Measurements from ENCODE around the gene MRC1. TPM values are rescaled to one million over a fixed set of nuclear protein-coding genes. Genes with fewer than 3 reads are reported as not detected.

MRC1 gene
- total and polyA plus RNA-seq, 10 of the 15 experiments (the other 5 are each of a cell fraction or from before 2014, with no cell fraction given), result 0.01 to 0.21 (median 0.03) TPM; not detected in 5

GRCh38 chr10:17872191-17873091 is 63.3 kb downstream of the MRC1 start:
- no peaks in the 10 kb centered on the region for H3K27me3 ChIP-seq (replicated peaks in 1 of 2; ENCODE audit: control insufficient read depth in 2 of 2, insufficient read depth in 2 of 2, low read length in 1 of 2)

More at GRCh38 chr10:17872191-17873091, 63.3 kb downstream of the MRC1 start:
- H4K20me1 ChIP-seq (ENCODE audit: control insufficient read depth, insufficient read depth), result no peaks in the 10 kb centered on the region
- no peak overlapping the region for H3K4me3 ChIP-seq
- 18% methylated on average over 8 of the region's 8 CpGs for WGBS (ENCODE audit: insufficient coverage, insufficient replicate concordance, low lambda C conversion rate, missing lambda C conversion rate)
- no peak overlapping the region for H3K9ac ChIP-seq (ENCODE audit: control insufficient read depth, insufficient read depth, low read length)
- intact Hi-C loops (cut with micrococcal nuclease; ENCODE audit: unreplicated experiment), result loop anchor here (1.0 to 10.0 kb wide), 6 partner anchors 25 to 550 kb away; partner anchors contain the start of gene MRC1
- no peaks in the 10 kb centered on the region for H3K9me3 ChIP-seq (replicated peaks; ENCODE audit: control insufficient read depth, insufficient read depth, low read length)
- ChIA-PET SMC1A (ENCODE audit: uncharacterized antibody, unreplicated experiment) (interaction anchor here (1.0 to 3.2 kb wide), 5 partner anchors 24 to 115 kb away, joined by 3 to 30 read pairs (median 5); no protein-coding TSS in a partner anchor), RAD21 (ENCODE audit: unreplicated experiment) (interaction anchor here (1.0 to 1.3 kb wide), 3 partner anchors 23 to 71 kb away, joined by 3 to 5 read pairs (median 4); no protein-coding TSS in a partner anchor), CTCF (interaction anchor here (0.6 to 2.9 kb wide), 8 partner anchors 21 to 440 kb away, joined by 3 to 17 read pairs (median 4); partner anchors contain the start of gene HACD1), POLR2A (no interaction called here)
- no peaks in the 10 kb centered on the region for H3K4me1 ChIP-seq (ENCODE audit: control insufficient read depth, insufficient read depth, low read length)
- in situ Hi-C loops (cut with MboI), result no loop called here
- H3K4me2 ChIP-seq (ENCODE audit: control insufficient read depth, insufficient read depth), result no peak overlapping the region
- no TSS peak for BruUV-seq (replicated peaks)
- no peak overlapping the region for H2AFZ ChIP-seq (ENCODE audit: control insufficient read depth, low read depth, low read length)
- DNase-seq (ENCODE audit: low read depth, low spot score) (no peak), ATAC-seq (peak; percentile 68), FAIRE-seq (no peak)
- TF ChIP-seq STAT3 (IDR thresholded peaks at IDR 0.05; ENCODE audit: low read depth, low read length), result no peak
- TF ChIP-seq PBX3 (IDR thresholded peaks at IDR 0.05; ENCODE audit: insufficient replicate concordance, low read depth, low read length), result no peak
- peak; percentile 33 to 52 (median 35); a peak in 4 of 6 replicates for TF ChIP-seq CTCF (IDR thresholded peaks at IDR 0.05 in 2 of 3, conservative IDR thresholded peaks at IDR 0.05 in 1 of 3; ENCODE audit: control insufficient read depth in 2 of 3, extremely low read depth in 1 of 3, insufficient read depth in 1 of 3, low read depth in 3 of 3, low read length in 3 of 3)
- TF ChIP-seq RAD21 (IDR thresholded peaks at IDR 0.05; ENCODE audit: insufficient read depth, low read depth, low read length), result peak; percentile 51
- TF ChIP-seq SMC3 (IDR thresholded peaks at IDR 0.05; ENCODE audit: borderline replicate concordance, low read length), result peak; percentile 59; the same call in 1 of the 2 replicates
- no peaks in the 10 kb centered on the region for H3K79me2 ChIP-seq (ENCODE audit: control insufficient read depth, insufficient read depth, low read length)
- no peaks in the 10 kb centered on the region for H3K36me3 ChIP-seq (ENCODE audit: control insufficient read depth in 2 of 2, insufficient read depth in 2 of 2, low read length in 1 of 2)
- H3K27ac ChIP-seq (ENCODE audit: control insufficient read depth, insufficient read depth), result no peak overlapping the region

Data from GM12878 (cell line).